ENCODE data around the gene EIF4G3. TPM values are rescaled to one million over a fixed set of nuclear protein-coding genes. Genes with fewer than 3 reads are reported as not detected.

EIF4G3 gene
- total RNA-seq, 4 donors from 2014 or later: 18.8 to 75.0 (median 34.9) TPM

GRCh38 chr1:20785907-20786252 is 390.8 kb downstream of the EIF4G3 start:
- Histone ChIP-seq H3K9me3 (no peaks in the 10 kb centered on the region), H3K27me3 (no peaks in the 10 kb centered on the region), H3K36me3 (no peaks in the 10 kb centered on the region), H3K4me1 (no peaks in the 10 kb centered on the region), H3K4me3 (peak overlapping the region; percentile 75 to 98), H3K27ac (peak overlapping the region; percentile 99)
- intact Hi-C loops (cut with DNase I; ENCODE audit: low total_unique reads): no loop called here
- TF ChIP-seq CTCF (IDR thresholded peaks at IDR 0.05): no peak
- no peak for TF ChIP-seq POLR2A (IDR thresholded peaks at IDR 0.05)
- DNase-seq: no peak

- H3K4me1 ChIP-seq: peaks cover 0 to 9% of the 10 kb centered on the region in 2 donors
- no peak overlapping the region for H3K4me3 ChIP-seq
- no peak overlapping the region for H3K27ac ChIP-seq
- H3K9me3 ChIP-seq: no peaks in the 10 kb centered on the region
- intact Hi-C loops (cut with DNase I; ENCODE audit: low total_unique reads): no loop called here
- no peak for DNase-seq
- no peaks in the 10 kb centered on the region for H3K27me3 ChIP-seq
- TF ChIP-seq POLR2A (IDR thresholded peaks at IDR 0.05) (no peak), CTCF (IDR thresholded peaks at IDR 0.05) (no peak)
- H3K36me3 ChIP-seq: no peaks in the 10 kb centered on the region
Observed at GRCh38 chr1:20775700-20776099, 401.0 kb downstream of the EIF4G3 start.

GRCh38 chr1:20771780-20772179 is 404.9 kb downstream of the EIF4G3 start:
- intact Hi-C loops (cut with DNase I; ENCODE audit: low total_unique reads): no loop called here
- H3K36me3 ChIP-seq: no peaks in the 10 kb centered on the region
- no peaks in the 10 kb centered on the region for H3K9me3 ChIP-seq
- H3K4me3 ChIP-seq: no peak overlapping the region
- TF ChIP-seq POLR2A (IDR thresholded peaks at IDR 0.05) (no peak), CTCF (IDR thresholded peaks at IDR 0.05) (no peak)
- DNase-seq: no peak
- H3K4me1 ChIP-seq: peaks cover 0 to 6% of the 10 kb centered on the region in 2 donors
- no peak overlapping the region for H3K27ac ChIP-seq
- H3K27me3 ChIP-seq: no peaks in the 10 kb centered on the region

- Histone ChIP-seq H3K27me3 (no peaks in the 10 kb centered on the region), H3K4me3 (no peak overlapping the region), H3K27ac (no peak overlapping the region), H3K36me3 (no peaks in the 10 kb centered on the region), H3K9me3 (no peaks in the 10 kb centered on the region), H3K4me1 (no peaks in the 10 kb centered on the region)
- intact Hi-C loops (cut with DNase I; ENCODE audit: low total_unique reads): no loop called here
- DNase-seq: no peak
- TF ChIP-seq CTCF (IDR thresholded peaks at IDR 0.05): no peak
- no peak for TF ChIP-seq POLR2A (IDR thresholded peaks at IDR 0.05)
Observed at GRCh38 chr1:20770314-20771087, 406.2 kb downstream of the EIF4G3 start.

- intact Hi-C loops (cut with DNase I; ENCODE audit: low total_unique reads): no loop called here
- Histone ChIP-seq H3K4me1 (no peaks in the 10 kb centered on the region), H3K27ac (no peak overlapping the region), H3K27me3 (no peaks in the 10 kb centered on the region), H3K36me3 (no peaks in the 10 kb centered on the region), H3K9me3 (no peaks in the 10 kb centered on the region), H3K4me3 (no peak overlapping the region)
- TF ChIP-seq POLR2A (IDR thresholded peaks at IDR 0.05): no peak
- no peak for TF ChIP-seq CTCF (IDR thresholded peaks at IDR 0.05)
- DNase-seq: no peak
Observed at GRCh38 chr1:20767271-20767670, 409.4 kb downstream of the EIF4G3 start.
